Glomerular visceral epithelial cell (primary cell): ENCODE data around the gene TCF7L1.
"Not testable (repeated sequence)": the region's sequence is repeated elsewhere in the genome, so short reads cannot be mapped to it uniquely, and the experiment has no call there.

Source experiments
- DNase-seq: peaks from one replicate; pipeline ENCODE4 v3.0.0-alpha.2; 2016; ENCODE audit errors: extremely low spot score

The TCF7L1 gene

DNA sequence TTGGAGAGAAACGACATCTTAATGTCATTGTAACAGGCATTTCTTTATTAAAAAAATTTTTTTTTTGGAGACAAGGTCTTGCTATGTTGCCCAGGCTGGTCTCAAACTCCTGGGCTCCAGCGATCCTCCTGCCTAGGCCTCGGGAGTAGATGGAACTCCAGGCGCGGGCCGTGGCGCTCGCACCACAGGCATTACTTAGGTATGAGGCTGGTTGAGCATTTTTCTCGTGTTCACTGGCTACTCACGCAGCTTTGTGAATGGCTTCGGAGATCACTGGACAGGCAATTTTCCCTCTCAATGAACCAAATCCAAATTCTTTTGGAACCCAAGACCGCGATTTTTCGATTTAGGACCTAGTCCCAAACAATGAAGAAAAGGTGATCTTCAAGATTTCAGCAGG lies 795 bp upstream of the TCF7L1 start:
- no peak for DNase-seq

DNA sequence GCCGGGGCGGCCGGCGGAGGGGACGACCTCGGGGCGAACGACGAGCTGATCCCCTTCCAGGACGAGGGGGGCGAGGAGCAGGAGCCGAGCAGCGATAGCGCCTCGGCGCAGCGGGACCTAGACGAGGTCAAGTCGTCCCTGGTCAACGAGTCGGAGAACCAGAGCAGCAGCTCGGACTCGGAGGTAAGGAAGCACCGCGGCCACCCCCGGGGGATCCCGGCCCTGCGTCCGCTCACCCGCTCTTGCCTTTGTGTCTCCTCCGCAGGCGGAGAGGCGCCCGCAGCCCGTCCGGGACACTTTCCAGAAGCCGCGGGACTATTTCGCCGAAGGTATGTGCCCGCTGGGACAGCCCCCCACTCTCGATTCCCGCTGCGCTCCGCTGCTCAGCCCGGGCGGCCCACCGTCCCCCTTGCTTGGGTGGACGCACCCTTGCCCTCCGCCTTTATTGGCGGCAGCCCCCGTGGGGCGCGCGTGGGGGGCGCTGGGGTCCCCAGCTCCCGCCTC lies 611 bp downstream of the TCF7L1 start:
- peak; percentile 27 for DNase-seq

DNA sequence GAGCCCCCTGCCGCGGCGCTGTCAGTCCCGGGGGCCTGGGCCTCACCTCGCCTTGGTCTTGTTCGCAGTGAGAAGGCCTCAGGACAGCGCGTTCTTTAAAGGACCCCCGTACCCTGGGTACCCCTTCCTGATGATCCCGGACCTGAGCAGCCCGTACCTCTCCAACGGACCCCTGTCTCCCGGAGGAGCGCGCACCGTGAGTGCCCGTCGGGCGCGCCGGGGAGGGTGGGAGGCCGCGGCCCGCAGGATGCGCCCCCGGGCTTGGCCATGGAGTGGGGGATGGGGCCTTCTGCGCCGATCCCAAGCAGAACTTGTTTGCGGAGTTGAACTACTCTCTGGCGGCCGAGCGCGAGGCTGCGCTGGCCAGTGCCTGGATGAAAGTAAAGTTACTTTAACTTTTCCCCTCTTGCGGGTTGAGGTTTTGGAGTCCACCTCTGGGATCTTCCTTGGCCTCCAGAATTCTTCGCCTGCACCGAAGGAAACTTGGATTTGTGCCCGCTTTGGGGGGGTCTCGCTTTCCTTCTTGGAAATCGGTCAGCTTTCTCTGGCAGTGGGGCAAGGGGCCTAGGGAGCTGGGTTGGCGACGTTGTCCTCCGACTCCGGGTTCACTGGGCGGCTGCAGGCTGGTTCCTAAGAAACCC lies 1.2 kb downstream of the TCF7L1 start:
- no peak for DNase-seq

DNA sequence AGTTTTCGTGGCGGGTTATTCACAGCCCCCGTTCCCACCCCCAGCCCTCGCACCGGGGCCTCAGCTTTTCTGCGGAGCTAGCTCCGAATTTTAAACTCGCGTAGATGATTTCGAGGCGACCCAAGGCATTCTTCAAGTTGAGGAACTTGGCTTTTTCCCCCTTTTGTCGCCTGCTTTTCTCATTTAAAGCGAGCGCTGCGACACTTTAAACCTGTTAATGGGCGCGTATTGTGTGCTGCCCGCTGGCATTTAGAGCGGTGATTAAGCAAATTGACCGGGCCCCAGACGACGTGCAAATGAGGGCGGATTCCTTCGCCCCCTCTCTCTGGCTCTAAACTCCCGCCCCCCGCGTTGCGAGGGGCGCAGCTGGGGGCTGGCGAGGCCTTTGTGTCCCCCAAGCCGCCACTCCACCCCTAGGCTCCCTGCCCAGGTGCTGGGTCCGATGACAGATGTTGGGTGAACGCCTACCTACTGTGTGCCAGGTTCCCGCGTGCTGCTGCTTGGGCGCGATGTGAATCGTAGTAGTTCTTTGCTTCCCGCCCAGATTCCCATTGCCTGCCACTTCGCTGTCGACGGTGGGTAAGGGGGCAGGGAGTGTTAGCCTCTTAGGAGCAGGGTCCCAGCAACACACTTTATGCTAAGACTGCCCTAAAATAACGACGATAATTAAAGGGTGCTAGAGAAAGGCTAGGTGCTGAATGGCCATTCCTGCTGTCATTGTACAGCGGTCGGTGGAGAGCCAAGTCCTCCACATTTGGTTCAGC lies 1.9 kb downstream of the TCF7L1 start:
- DNase-seq = no peak

DNA sequence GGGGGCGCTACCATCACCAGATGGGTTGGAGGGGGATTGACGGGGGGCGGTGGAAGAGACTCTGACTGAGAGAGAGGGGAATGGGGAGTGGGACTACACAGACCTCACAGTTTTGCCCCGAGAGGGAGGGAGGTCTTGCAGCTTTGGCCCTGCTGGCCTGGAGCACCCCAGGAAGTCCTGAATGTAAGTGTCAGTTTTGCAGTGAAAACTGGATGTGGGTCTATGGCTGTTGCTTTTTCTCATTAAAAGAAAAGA lies 2.4 kb downstream of the TCF7L1 start:
- DNase-seq = no peak

DNA sequence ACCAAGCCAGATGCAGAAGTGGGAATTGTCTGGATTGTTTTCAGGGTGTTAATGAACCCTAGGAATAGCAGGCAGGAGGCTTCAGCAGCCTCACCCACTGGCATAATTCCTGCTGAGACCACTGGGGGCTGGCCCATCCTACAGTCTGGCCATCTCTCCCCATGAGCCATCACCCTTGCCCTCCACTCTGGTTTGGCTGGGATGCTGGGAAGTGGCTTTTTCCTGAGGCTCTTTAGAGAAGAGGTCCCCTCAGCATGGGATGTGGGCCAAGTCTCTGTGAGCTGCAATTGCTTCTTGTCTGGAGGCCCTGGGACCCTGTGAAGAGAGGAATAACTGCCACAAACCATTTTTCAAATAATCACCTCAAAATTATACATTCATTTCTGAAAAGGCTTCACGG lies 4.0 kb downstream of the TCF7L1 start:
- DNase-seq = no peak

DNA sequence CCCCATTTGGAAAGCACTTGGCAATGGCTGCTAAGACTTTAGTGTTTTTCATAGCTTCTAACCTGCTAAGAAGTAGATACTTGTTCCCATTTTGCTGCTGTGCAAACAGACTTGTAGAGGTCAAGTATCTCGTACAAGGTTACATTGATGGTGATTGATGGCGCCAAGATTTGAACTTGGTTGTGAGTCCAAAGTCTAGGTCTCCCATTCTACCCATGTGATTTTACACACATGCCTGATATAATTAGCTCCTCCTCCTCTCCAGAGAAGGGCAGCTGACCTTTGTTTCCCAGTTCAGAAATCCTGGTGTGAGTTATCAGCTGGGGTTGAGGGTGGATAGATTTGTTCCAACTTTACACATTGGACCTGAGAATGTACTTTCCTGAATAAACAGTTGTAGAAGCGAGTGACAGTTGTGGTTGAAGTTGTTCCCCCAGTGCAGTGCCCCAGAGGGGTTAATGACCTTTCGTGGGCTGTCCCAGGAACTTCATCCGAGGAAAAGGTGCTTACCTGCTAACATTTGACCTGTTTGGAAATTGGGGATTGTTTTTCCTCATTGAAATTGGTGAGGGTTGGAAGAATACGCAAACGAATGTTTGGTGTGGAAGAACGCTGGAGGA lies 10.4 kb downstream of the TCF7L1 start:
- no peak for DNase-seq

DNA sequence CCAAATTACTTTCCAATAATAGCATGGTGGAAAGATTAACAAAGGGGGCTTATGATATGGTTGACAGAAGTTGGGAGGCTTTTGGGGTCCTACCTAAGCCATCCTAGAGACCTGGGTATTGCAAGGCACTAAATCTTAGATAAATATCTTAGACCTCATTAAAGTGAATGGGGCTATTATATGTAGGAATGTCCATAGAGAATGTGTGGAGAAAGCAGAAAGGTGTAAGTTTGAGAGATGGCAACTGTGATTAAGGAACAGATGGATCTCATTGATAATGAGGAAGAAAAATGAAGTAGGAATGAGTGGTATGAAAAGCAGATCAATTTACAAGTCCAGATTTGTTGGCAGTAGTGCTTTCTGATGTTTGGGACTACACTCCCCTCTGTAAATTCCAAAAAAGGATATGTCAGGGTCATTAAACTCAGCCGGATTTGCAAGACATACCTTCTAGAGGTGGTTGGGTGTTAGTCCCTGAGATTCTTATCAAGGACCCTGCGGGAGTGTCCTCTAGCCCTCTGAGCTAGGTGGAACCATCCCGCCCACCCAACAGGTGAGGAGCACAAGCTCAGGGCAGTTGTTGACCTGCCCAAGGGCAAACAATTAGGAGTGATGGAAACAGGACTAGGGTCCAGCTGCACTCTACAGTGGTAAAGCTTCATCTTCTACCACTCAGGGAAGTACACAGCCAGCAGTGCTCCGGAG lies 12.1 kb downstream of the TCF7L1 start:
- DNase-seq = no peak

DNA sequence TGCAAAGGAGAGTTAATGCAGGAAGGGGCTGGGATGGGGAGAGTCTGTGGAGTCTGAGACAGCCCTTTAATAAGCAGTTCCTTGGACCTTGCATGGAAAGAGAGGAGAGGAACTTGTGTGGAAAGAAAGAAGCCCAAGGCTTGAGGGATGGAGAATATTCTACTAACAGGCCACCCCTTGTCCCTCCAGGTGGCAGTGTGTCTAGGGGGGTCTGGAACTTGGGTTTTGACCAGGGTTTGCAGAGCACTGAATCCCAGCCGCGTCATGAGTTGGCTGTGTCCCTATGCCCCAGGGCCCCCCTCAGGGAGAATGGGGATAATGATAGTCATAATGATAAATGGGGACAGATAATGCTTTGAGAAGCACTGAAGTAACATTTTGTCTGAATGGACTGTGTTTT lies 15.0 kb downstream of the TCF7L1 start:
- DNase-seq = no peak

DNA sequence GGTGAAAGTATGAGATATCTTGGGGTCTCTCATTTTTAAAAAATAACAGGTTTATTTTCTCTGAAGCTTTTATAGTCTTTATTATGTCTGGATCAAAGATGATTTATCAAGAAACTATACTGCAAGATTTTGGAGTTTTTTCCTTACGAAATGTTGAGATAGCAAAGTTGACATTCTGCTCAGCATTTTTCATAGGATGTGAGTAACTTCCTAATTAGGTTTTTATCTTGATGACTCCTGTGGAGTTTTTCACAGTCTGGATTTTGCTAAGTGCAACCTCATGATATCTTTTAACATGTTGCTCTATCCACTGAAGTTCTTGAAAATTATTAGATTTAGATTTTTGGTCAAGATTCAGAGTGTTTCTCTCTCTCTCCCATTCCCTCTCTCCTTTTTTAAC lies 17.8 kb downstream of the TCF7L1 start:
- DNase-seq = no peak

DNA sequence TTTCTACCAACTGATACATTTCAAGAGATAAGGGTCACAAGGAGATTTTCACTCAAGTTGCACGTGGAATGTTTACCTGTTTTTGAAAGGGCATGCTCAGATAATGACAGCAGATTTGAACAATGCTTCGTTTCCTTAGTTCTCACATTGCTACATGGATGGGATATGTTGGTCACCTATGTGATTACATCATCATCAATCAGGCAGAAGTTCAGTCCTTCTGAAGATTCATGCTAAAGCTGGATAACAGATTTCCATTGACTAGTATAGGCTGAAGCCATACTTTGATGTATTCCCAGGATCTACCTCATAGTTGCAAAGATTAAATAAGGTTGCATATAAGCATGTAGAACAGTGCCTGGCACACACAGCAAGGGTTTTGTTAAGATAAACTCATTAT lies 19.7 kb downstream of the TCF7L1 start:
- no peak for DNase-seq

DNA sequence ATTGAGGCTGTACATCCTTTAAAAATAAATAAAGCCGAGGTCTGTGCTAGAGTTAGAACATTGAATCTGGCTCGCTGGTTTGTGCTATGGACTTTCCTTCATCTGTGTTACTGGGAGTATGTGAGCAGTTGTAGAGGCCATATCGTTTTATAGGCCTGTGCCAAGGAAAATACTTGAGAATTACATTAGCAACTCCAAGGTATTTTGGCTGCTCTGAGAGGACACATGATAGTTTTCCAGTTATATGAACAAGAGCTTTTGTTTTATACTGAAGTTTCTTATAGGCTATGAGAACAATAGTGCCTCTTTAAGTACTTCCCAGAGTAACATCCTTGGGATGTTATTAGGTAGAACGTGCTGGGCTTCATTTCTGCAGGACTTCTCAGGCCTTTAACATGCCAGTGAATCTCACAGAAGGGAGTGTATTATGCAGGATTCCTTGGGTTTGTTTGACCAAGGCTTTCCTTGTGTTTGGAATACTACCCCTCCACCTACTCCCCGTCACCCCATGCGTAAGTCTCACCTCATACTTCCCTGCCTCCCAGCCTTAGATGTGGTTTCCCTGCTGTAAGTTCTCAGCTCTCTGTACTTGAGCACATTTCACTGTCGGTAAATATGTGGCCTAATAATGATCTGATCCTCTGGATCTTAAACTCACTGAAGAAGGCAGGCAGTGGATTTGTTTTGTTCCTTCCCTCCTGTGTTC lies 21.0 kb downstream of the TCF7L1 start:
- no peak for DNase-seq

DNA sequence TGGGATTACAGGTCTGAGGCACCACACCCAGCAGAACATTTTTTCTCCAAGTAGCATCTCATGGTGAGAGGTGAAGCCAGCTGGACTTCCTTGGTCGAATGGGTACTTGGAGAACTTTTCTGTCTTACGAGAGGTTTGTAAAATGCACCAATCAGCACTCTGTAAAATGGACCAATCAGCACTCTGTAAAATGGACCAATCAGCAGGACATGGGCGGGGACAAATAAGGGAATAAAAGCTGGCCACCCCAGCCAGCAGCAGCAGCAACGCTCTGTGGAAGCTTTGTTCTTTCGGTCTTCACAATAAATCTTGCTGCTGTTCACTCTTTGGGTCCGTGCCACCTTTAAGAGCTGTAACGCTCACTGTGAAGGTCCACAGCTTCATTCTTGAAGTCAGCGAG lies 21.9 kb downstream of the TCF7L1 start:
- DNase-seq = not testable (repeated sequence)

DNA sequence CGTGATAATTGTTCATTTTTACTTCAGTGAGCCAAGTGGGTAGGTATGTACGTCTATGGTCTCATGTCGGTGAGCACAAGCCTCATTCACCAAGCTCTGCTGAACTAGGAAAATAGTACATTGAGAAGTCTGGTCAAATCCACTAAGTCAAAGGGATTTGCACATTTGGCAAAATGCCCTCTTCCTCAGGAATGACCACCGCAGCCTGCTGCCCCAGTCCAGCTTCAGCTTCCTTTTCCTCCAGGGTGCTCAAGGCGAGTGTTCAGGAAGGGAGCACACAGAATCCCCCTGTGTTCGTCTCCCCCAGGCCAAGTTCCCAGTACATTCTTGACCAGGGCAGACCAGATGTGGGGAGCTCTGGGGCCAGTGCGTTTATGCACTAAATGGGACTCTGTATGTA lies 23.0 kb downstream of the TCF7L1 start:
- DNase-seq = peak; percentile 53

DNA sequence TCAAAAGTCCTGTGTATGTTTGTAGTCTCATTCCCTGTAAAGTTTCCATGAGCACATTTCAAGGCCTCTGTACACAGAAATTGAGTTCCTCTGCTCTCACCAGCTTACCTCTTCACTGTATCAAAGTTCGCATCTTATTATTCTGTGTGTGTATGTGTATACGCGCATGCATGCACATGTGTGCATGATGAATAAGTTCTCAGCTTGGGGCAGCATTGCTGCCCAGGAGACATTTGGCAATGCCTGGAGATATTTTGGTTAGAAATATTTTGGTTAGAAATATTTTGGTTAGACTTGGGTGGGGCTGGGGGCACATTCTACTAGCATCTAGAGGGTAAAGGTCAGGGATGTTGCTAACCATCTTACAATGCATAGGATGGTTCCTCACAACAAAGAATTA lies 23.4 kb downstream of the TCF7L1 start:
- no peak for DNase-seq

DNA sequence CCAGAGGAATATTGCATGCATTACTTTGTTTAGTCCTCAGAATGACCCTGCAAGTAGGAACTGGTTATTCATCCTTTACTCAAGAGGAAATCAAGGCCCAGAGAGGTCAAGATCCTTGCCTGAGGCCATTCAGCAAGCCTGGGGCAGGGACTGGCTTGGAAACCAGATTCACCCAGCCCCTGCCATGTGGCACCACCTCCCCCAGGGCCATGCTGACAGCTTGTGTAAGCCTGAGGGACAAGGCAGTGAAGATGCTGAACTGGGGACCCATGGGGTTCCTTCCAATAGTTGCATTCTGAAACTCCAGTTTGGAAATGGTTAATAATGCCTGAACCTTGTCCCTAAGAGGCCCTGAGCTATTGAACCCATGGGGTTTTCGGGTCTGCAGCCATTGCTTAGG lies 24.2 kb downstream of the TCF7L1 start:
- no peak for DNase-seq

DNA sequence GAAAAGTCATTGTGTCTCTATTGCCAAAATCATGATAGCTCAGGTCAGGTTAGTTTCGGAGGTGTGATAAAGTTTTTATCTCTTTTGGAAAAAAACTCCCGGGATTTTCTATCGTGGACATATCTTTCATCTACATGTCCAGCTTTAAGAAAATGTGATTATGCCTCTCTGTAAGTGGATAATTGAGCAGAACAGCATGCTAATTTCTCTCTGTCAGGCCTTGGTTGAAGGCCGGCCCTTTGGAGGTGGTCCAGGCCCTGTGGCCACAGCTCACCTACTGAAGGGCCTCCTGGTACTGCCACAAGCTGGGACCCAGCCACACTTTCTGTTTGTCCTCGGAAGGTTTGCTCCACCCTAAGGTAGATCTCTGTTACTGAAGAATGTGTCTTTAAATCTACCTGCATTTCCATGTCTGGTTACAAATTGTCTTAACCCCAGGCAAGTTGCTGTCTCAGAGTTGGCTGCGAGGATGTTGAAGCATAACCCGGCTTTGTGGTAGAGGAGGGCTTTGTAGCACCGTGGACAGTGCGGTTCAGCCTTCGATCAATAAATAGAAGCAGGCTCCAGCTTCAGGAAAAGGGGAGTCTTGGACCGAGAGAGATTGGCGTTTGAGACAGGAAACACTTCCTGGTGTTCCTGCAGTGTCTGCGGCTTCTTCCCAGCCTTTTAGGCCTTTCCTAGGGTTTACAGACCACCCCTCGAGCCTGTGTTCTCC lies 25.5 kb downstream of the TCF7L1 start:
- DNase-seq = no peak

DNA sequence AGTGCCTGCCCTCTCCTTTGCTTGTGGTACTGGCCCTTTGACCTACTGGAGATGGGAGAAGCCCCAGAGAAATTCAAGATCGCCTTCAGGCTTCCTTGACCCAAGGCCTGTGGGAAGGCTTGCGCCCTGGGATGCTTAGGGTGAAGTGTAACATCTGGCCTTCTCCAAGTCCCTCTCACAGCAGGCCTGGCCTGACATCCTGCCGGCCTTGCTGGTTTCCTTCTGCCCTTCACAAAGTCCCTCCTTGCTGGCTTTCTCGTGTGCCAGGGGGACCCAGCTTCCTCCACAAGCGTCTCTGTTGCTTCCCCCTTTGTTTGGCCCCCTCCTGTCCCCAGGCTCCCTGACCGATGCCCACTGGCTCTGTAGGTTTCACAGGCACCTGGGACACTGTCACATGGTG lies 26.4 kb downstream of the TCF7L1 start:
- DNase-seq = no peak

DNA sequence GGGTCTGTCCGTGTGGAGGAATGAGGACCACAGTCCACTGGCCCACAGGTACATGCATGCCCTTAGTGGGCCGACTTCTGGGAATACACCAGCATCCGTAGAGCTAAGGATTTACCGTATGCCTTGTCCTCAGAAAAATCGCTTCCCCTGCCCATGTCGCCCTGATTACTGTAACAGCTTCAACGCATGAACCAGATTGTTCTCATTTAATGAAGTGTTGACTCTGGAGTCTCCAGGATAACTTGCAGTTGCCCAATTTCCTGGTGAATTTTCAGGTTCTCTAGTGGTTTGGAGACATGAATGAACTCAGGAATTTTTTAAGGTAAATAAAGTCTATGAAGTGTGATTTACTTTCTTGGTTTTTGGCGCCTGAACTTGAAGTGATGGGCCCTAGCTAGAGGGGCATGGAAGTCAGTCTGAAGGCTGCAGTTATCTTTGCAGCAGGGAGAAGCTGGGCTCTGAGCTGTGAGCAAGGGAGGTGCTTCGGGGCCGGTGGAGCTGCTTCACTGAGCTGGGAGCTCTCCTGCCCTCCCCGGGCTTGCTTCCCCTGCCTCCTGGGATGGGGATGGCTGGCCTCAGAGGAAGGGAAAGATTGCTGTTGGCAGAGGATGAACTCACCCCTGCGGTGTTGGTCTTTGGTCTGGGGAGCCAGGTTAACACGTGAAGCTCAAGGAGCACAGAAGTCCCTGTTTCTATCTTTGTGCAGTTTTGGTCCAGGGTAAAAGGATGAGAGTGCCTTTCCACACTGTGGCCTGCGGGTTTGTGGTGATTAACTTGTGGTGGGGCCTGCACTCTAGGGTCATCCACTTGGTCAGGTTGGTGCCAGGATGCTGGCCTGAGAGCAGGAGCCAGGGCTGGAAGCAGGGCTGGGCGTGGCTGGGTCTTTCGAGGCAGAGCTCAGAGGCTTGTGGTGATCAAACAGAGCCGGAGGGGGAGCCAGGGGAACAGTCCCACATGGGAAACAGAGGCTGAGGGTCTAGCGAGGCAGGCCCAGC lies 28.1 kb downstream of the TCF7L1 start:
- DNase-seq = peak; percentile 51

DNA sequence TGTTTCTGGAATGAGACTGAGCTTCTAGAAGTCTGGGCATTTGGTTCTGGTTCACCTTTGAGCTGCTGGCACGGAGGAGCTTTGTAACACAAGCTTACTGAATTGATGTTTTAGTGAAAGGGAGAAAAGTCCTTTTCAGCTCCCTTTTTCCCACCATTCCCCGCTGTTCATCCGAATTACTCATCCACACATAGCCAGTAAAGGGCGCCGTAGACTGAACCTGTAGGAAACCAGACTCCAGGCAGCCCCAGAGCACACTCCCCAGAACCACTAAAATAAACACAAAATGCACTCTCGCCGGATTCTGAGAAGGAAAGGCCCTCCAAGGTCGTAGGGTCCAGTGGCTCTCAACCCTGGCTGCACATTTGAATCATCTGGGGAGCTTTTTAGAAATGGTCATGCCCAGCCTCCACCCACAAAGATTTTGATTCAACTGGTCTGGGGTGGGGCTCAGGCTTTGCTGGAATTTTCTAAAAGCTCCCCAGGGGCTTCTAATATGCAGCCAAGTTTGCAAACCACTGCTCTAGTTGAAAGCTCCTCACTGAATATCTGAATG lies 29.6 kb downstream of the TCF7L1 start:
- no peak for DNase-seq
